HepG2 (cell line): ENCODE results near the gene KIRREL2. TPM values are rescaled to one million over a fixed set of nuclear protein-coding genes. Genes with fewer than 3 reads are reported as not detected.

Source experiments
- FOSL1 ChIP-seq: sonication (generic); formaldehyde crosslinking; IDR thresholded peaks from 2 replicates; pipeline ENCODE4 v1.9.0; 2021; ENCODE audit warnings: missing genetic modification reagents, borderline replicate concordance
- HNRNPH1 ChIP-seq: fragments of 200-400 bp; formaldehyde crosslinking; optimal IDR thresholded peaks from 2 replicates; pipeline ENCODE3; 2017; ENCODE audit warnings: mild to moderate bottlenecking, low read depth, low read length
- IRX3 ChIP-seq: sonication (generic); formaldehyde crosslinking; IDR thresholded peaks from 2 replicates; pipeline ENCODE4 v1.8.1; 2023; ENCODE audit warnings: mild to moderate bottlenecking, low read depth, missing genetic modification reagents, borderline replicate concordance
- KAT8 ChIP-seq: IDR thresholded peaks from 2 replicates; pipeline ENCODE4 v1.6.1; 2016; ENCODE audit warnings: missing genetic modification reagents, missing compliant biosample characterization
- NFE2L1 ChIP-seq: sonication (generic); formaldehyde crosslinking; IDR thresholded peaks from 2 replicates; pipeline ENCODE4 v1.4.0; 2020; ENCODE audit warnings: missing genetic modification reagents, mild to moderate bottlenecking, borderline replicate concordance
- NR2F2 ChIP-seq: IDR thresholded peaks from 2 replicates; pipeline ENCODE4 v1.6.1; 2012; ENCODE audit warnings: low read depth, inconsistent platforms, borderline replicate concordance
- POGZ ChIP-seq: sonication (generic); formaldehyde crosslinking; IDR thresholded peaks from 2 replicates; pipeline ENCODE4 v1.4.0; 2020; ENCODE audit warnings: mild to moderate bottlenecking, missing genetic modification reagents
- SIN3A ChIP-seq: IDR thresholded peaks from 2 replicates; pipeline ENCODE4 v1.6.1; 2011; ENCODE audit warnings: low read depth, mild to moderate bottlenecking, control low read depth, low read length, borderline replicate concordance
- STAG1 ChIP-seq: sonication (generic); formaldehyde crosslinking; IDR thresholded peaks from 2 replicates; pipeline ENCODE4 v1.4.0; 2020; ENCODE audit warnings: missing genetic modification reagents
- ZNF605 ChIP-seq: sonication (generic); formaldehyde crosslinking; IDR thresholded peaks from 2 replicates; pipeline ENCODE4 v1.8.0; 2022; ENCODE audit warnings: mild to moderate bottlenecking, missing genetic modification reagents
- polyA plus RNA-seq, 8 experiments: library from polyadenylated mRNA; depleted of rRNA in 3 of 8; stranded (reverse) in 7 of 8; unstranded in 1 of 8; fragments of >200 nt; fragmentation: Illumina TruSeq in 4 of 8; extraction: Trizol in 4 of 8; gene quantifications; 2 replicates each; pipeline versions ENCODE4 v1.2.1 to v1.2.3, GENCODE V29; 2011 to 2016; ENCODE audit warnings: low read depth in 4 of 8, missing spikeins in 1 of 8, mixed read lengths in 1 of 8; ENCODE audit not compliant: insufficient read depth in 1 of 8
- total RNA-seq, 5 experiments: library from RNA; depleted of rRNA; stranded (reverse); fragments of >200 nt; fragmentation: Illumina TruSeq; extraction: Trizol; gene quantifications; 2 replicates each; pipeline ENCODE4 v1.2.3, GENCODE V29; 2016; ENCODE audit warnings: low read depth in 1 of 5
- TF ChIP-seq, protein P1 (sequence below): sonication (generic); formaldehyde crosslinking; IDR thresholded peaks from 2 replicates; pipeline ENCODE4 v1.5.0; 2020; ENCODE audit warnings: mild to moderate bottlenecking, missing genetic modification reagents
- TF ChIP-seq, protein P2 (sequence below): sonication (generic); formaldehyde crosslinking; IDR thresholded peaks from 2 replicates; pipeline ENCODE4 v1.4.0; 2020; ENCODE audit warnings: missing genetic modification reagents, low read depth, mild to moderate bottlenecking, borderline replicate concordance
- TF ChIP-seq, protein P3 (sequence below): fragments of 450-650 bp; IDR thresholded peaks from 2 replicates; pipeline ENCODE4 v1.6.1; 2017
- TF ChIP-seq, protein P4 (sequence below): IDR thresholded peaks from 2 replicates; pipeline ENCODE4 v1.6.1; 2016; ENCODE audit warnings: control low read depth
- TF ChIP-seq, protein P5 (sequence below): sonication (generic); formaldehyde crosslinking; IDR thresholded peaks from 2 replicates; pipeline ENCODE4 v1.4.0; 2020; ENCODE audit warnings: missing genetic modification reagents, borderline replicate concordance
- TF ChIP-seq, protein P6 (sequence below): sonication (generic); formaldehyde crosslinking; IDR thresholded peaks from 2 replicates; pipeline ENCODE4 v1.4.0; 2020; ENCODE audit warnings: low read depth, missing genetic modification reagents

The KIRREL2 gene
- total and polyA plus RNA-seq, 2 of the 13 experiments (the other 11 are each of a cell fraction or from before 2014, with no cell fraction given) = 0.18 to 2.4 TPM

DNA sequence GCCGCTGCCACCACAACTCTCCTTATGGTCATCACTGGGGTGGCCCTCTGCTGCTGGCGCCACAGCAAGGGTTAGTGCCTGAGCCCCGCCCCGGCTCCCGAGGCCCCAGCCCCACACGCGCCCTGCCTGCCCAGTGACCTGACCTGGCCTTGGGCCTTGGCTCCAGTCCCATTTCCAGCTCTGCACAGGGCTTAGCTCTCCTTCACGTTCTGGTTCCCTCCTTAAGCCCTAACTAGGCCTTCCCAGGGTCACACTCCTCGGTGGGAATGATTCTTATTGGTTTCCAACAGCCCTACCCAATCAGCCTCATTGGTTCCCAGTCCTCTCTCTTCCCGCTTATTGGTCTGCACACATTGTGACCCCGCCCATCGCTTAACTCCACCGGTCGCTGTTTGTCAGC lies 5.8 kb downstream of the KIRREL2 start (continued):
- no peak for TF ChIP-seq KAT8 (CRISPR knock-in tag)
- TF ChIP-seq POGZ = 0 out of 2 replicates have a peak, but pooled peaks have one; percentile 14
- TF ChIP-seq NFE2L1 (CRISPR knock-in tag) = no peak
- TF ChIP-seq HNRNPH1 = no peak
- TF ChIP-seq, protein P1, sequence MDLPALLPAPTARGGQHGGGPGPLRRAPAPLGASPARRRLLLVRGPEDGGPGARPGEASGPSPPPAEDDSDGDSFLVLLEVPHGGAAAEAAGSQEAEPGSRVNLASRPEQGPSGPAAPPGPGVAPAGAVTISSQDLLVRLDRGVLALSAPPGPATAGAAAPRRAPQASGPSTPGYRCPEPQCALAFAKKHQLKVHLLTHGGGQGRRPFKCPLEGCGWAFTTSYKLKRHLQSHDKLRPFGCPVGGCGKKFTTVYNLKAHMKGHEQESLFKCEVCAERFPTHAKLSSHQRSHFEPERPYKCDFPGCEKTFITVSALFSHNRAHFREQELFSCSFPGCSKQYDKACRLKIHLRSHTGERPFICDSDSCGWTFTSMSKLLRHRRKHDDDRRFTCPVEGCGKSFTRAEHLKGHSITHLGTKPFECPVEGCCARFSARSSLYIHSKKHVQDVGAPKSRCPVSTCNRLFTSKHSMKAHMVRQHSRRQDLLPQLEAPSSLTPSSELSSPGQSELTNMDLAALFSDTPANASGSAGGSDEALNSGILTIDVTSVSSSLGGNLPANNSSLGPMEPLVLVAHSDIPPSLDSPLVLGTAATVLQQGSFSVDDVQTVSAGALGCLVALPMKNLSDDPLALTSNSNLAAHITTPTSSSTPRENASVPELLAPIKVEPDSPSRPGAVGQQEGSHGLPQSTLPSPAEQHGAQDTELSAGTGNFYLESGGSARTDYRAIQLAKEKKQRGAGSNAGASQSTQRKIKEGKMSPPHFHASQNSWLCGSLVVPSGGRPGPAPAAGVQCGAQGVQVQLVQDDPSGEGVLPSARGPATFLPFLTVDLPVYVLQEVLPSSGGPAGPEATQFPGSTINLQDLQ (CRISPR knock-in tag) = no peak
- TF ChIP-seq ZNF605 (CRISPR knock-in tag) = no peak
- TF ChIP-seq IRX3 (CRISPR knock-in tag) = no peak
- TF ChIP-seq FOSL1 (CRISPR knock-in tag) = no peak
- TF ChIP-seq, protein P2, sequence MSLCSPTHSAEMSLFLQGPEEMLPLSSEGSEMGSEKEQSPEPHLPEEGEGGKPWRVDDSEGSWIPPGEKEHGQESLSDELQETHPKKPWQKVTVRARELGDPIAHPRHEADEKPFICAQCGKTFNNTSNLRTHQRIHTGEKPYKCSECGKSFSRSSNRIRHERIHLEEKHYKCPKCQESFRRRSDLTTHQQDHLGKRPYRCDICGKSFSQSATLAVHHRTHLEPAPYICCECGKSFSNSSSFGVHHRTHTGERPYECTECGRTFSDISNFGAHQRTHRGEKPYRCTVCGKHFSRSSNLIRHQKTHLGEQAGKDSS (CRISPR knock-in tag) = no peak
- TF ChIP-seq, protein P3, sequence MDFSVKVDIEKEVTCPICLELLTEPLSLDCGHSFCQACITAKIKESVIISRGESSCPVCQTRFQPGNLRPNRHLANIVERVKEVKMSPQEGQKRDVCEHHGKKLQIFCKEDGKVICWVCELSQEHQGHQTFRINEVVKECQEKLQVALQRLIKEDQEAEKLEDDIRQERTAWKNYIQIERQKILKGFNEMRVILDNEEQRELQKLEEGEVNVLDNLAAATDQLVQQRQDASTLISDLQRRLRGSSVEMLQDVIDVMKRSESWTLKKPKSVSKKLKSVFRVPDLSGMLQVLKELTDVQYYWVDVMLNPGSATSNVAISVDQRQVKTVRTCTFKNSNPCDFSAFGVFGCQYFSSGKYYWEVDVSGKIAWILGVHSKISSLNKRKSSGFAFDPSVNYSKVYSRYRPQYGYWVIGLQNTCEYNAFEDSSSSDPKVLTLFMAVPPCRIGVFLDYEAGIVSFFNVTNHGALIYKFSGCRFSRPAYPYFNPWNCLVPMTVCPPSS = no peak
- no peak for TF ChIP-seq STAG1 (CRISPR knock-in tag)
- TF ChIP-seq SIN3A = no peak
- TF ChIP-seq, protein P4, sequence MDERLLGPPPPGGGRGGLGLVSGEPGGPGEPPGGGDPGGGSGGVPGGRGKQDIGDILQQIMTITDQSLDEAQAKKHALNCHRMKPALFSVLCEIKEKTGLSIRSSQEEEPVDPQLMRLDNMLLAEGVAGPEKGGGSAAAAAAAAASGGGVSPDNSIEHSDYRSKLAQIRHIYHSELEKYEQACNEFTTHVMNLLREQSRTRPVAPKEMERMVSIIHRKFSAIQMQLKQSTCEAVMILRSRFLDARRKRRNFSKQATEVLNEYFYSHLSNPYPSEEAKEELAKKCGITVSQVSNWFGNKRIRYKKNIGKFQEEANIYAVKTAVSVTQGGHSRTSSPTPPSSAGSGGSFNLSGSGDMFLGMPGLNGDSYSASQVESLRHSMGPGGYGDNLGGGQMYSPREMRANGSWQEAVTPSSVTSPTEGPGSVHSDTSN (CRISPR knock-in tag) = no peak
- TF ChIP-seq, protein P5, sequence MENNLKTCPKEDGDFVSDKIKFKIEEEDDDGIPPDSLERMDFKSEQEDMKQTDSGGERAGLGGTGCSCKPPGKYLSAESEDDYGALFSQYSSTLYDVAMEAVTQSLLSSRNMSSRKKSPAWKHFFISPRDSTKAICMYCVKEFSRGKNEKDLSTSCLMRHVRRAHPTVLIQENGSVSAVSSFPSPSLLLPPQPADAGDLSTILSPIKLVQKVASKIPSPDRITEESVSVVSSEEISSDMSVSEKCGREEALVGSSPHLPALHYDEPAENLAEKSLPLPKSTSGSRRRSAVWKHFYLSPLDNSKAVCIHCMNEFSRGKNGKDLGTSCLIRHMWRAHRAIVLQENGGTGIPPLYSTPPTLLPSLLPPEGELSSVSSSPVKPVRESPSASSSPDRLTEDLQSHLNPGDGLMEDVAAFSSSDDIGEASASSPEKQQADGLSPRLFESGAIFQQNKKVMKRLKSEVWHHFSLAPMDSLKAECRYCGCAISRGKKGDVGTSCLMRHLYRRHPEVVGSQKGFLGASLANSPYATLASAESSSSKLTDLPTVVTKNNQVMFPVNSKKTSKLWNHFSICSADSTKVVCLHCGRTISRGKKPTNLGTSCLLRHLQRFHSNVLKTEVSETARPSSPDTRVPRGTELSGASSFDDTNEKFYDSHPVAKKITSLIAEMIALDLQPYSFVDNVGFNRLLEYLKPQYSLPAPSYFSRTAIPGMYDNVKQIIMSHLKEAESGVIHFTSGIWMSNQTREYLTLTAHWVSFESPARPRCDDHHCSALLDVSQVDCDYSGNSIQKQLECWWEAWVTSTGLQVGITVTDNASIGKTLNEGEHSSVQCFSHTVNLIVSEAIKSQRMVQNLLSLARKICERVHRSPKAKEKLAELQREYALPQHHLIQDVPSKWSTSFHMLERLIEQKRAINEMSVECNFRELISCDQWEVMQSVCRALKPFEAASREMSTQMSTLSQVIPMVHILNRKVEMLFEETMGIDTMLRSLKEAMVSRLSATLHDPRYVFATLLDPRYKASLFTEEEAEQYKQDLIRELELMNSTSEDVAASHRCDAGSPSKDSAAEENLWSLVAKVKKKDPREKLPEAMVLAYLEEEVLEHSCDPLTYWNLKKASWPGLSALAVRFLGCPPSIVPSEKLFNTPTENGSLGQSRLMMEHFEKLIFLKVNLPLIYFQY (CRISPR knock-in tag) = no peak
- TF ChIP-seq, protein P6, sequence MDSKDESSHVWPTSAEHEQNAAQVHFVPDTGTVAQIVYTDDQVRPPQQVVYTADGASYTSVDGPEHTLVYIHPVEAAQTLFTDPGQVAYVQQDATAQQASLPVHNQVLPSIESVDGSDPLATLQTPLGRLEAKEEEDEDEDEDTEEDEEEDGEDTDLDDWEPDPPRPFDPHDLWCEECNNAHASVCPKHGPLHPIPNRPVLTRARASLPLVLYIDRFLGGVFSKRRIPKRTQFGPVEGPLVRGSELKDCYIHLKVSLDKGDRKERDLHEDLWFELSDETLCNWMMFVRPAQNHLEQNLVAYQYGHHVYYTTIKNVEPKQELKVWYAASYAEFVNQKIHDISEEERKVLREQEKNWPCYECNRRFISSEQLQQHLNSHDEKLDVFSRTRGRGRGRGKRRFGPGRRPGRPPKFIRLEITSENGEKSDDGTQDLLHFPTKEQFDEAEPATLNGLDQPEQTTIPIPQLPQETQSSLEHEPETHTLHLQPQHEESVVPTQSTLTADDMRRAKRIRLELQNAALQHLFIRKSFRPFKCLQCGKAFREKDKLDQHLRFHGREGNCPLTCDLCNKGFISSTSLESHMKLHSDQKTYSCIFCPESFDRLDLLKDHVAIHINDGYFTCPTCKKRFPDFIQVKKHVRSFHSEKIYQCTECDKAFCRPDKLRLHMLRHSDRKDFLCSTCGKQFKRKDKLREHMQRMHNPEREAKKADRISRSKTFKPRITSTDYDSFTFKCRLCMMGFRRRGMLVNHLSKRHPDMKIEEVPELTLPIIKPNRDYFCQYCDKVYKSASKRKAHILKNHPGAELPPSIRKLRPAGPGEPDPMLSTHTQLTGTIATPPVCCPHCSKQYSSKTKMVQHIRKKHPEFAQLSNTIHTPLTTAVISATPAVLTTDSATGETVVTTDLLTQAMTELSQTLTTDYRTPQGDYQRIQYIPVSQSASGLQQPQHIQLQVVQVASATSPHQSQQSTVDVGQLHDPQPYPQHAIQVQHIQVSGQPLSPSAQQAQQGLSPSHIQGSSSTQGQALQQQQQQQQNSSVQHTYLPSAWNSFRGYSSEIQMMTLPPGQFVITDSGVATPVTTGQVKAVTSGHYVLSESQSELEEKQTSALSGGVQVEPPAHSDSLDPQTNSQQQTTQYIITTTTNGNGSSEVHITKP (CRISPR knock-in tag) = no peak
- TF ChIP-seq NR2F2 = no peak
